VCaP (cell line): Measurements from ENCODE around the gene MYL4.

Source experiments
- H3K27ac ChIP-seq: fragments of 450-650 bp; 2 replicates; pipeline ENCODE4 v1.5.1; 2017
- TF ChIP-seq, protein P1 (sequence below): fragments of 450-650 bp; conservative IDR thresholded peaks from 2 replicates; pipeline ENCODE4 v1.5.1; 2017; ENCODE audit warnings: mild to moderate bottlenecking, moderate library complexity

Gene MYL4

DNA sequence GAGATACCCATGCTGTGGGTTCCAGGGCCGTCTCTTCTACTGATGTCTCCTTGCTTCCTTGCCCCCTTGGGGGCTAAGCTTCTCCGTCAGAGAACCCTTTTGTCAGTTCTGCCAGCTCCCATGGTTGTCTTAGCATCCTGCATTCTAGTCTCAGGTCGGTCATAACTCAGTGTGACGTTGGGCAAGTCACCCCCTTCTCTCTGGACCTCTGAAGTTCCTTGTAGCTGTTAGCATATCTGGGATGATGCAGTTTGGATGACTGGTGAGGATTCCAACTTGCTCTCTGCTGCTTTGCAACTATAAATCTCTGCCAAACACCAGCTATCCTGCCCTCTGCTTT is 8.9 kb upstream of the MYL4 start:
- no peak overlapping the region for H3K27ac ChIP-seq
- TF ChIP-seq, protein P1, sequence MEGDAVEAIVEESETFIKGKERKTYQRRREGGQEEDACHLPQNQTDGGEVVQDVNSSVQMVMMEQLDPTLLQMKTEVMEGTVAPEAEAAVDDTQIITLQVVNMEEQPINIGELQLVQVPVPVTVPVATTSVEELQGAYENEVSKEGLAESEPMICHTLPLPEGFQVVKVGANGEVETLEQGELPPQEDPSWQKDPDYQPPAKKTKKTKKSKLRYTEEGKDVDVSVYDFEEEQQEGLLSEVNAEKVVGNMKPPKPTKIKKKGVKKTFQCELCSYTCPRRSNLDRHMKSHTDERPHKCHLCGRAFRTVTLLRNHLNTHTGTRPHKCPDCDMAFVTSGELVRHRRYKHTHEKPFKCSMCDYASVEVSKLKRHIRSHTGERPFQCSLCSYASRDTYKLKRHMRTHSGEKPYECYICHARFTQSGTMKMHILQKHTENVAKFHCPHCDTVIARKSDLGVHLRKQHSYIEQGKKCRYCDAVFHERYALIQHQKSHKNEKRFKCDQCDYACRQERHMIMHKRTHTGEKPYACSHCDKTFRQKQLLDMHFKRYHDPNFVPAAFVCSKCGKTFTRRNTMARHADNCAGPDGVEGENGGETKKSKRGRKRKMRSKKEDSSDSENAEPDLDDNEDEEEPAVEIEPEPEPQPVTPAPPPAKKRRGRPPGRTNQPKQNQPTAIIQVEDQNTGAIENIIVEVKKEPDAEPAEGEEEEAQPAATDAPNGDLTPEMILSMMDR = no peak

DNA sequence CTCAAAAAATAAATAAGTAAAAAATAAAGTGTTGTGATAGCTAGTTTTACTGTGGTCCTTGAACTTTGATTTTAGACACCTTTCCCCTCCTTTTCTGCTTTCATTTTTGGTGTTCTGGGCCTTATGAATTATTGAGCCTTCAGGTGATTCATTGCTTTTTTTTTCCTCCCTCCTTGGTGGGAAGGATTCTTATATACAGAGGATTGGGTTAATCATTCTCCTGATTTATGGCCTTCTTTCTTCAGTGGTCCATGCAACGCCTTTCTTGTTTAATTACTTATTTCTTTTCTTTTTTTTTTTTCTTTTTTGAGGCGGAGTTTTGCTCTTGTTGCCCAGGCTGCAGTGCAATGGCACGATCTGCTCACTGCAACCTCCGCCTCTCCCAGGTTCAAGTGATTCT is 8.0 kb upstream of the MYL4 start:
- TF ChIP-seq, protein P1 = no peak
- no peak overlapping the region for H3K27ac ChIP-seq

DNA sequence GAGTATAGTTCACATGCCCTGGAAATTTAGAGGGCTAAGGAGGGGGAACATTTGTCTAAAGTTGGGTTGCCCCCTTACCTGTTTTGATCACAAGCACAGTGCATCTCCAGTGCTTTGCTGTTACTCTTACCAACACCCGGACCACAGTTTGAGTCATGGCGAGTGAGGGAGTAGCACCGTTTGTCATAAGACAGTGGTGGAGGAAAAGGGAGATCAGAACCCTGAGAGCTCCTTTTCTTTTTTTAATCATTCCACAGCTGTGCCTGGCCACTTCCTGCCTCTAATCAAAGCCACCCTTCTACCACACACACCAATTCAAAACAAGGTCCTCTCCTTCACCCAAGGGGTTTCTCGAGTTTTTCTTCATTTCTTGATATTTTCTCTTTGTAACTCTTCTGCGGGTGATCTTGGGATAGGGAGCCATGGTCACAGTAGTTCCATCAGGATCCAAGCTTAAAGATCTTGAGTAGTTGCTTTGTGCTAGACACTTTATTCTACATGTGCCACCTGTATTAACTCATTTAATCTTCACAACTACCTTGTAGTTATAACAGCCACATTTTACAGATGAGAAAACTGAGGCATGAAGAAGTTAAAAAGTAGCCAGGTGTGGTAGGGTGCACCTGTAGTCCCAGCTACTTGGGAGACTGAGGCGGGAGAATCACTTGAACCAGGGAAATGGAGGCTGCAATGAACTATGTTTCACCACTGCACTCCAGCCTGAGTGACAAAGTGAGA is 5.0 kb upstream of the MYL4 start:
- no peak overlapping the region for H3K27ac ChIP-seq
- TF ChIP-seq, protein P1 = no peak

DNA sequence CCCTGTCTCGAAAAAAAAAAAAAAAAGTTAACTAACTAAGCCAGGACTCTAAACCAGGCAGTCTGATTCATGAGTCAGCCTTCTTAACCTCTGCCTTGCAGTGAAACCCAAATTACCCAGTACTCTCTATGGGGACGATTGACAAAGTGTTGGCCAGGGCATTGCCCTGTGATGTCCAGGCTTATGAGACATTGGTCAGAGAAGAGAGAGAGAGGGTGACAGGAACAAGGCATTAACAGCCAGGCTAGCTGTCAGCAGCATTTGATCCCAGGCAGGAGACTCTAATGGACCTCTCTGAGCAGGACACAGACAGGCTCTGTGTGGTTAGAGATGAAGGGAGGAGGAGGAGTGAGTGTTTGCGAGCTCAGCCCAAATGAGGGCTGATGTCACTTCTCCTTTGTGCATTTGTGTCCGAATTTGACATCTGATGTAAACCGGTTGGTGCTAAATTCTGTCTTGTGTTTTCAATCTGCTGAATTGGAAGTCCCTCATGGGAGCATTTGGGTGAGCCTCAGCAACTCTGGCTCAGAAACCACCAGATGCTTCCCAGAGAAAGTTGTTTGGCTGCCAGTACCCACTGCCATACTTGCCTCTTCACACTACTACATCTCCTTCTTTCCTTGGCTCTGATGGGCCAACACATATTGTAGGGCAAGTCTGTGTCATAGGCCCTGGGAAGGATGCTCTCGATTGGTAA is 4.3 kb upstream of the MYL4 start:
- H3K27ac ChIP-seq = no peak overlapping the region
- TF ChIP-seq, protein P1 = no peak

DNA sequence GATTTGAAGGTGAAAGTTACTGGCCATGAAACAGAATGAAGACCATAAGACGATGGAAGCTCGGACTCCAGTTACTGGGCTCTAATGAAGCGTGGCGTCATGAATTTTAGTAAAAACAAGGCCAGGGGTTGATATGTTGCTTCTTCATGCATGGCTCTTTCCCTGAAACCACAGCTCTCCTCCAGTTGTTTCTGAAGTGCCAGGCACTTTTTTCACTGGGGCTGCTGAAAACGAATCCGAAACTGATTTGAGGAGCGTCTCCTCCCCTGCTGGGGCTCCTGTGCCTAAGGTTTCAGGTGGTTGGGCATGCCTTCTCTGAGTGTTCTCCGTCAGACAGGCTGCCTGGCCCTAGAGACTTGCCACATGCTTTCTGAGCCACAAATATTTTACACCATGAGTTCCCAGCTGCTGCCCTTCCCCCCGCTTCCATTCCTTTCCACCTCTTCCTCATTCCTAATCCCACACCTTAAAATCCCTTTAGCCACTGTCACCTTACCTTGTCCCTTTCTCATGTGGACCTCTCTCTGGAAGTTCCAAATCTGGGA is 3.7 kb upstream of the MYL4 start:
- no peak overlapping the region for H3K27ac ChIP-seq
- TF ChIP-seq, protein P1 = no peak

DNA sequence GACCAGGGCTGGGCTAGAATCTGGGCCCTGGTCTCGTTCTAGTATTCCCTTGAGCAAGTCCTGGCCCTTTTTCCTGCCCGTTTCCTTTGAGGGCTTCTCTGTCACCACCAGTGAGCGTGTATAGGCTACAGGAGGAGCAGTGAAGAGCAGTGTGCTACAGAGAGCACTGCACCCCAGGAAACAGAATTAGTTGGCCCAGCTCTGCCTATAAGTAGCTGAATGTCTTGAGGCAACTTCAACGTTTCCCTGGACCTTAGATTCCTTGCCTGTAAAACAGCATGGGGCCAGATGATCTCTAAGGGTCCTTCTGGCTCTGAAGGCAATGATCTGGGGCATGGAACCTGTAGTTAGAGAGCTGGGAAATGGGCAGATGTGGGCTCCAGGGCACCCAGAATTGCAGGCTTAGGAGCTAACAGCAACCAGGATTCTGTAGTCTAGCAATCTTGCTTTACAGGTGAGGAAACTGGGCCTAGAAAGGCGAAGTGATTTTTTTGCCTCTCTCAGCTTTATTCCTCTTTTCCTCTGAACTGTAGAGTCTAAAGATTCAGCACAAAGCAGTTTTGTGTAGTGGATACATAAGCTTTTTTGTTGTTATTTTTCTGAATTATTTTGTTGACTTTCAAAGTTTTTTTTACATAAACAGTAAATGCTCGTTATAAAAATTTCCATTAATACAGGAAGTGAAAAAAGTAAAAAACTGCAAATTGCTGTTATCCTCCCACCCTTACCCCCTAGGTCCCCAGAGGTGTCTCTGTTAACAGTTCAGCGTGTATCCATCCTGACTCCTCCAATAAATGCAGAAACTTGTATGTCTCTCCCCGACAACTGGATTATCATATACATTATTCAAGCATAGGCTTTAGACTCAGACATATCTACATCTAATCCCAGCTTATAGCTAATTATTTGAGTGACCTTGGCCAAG is 1.7 kb upstream of the MYL4 start:
- no peak overlapping the region for H3K27ac ChIP-seq
- TF ChIP-seq, protein P1 = no peak

DNA sequence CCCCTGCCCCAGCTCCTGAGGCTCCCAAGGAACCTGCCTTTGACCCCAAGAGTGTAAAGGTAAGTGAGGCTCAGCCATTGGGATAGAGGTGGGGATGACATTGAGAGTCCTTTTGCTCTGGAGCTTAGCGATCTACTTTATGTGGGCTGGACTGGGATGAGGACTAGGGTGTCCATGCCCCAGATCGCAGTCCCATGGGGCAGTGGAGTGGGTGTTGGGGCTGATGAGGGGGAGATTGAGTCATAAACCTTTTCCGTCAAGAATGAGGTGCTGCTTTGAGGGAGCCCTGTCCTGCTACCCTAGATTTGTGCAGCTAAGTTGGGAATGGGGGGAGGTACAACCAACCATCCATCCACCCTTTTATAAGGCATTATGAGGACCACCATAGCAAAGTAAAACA is 351 bp downstream of the MYL4 start:
- TF ChIP-seq, protein P1 = no peak
- H3K27ac ChIP-seq = no peak overlapping the region
